ENCODE results near the gene CFH. TPM values are rescaled to one million over a fixed set of nuclear protein-coding genes. Genes with fewer than 3 reads are reported as not detected.
"Not testable (repeated sequence)": the region's sequence is repeated elsewhere in the genome, so short reads cannot be mapped to it uniquely, and the experiment has no call there.

The CFH gene
- total RNA-seq, 1 experiment from 2014 or later: 26.1 TPM

- no TSS peak for BruUV-seq (replicated peaks)
- H3K4me3 Mint-ChIP-seq (ENCODE audit: low read depth, unreplicated experiment): no peak overlapping the region
- peaks cover 8% of the 10 kb centered on the region for H3K4me1 Mint-ChIP-seq (ENCODE audit: low read depth, unreplicated experiment)
- no peak overlapping the region for H3K27ac Mint-ChIP-seq (ENCODE audit: unreplicated experiment)
- intact Hi-C loops (cut with micrococcal nuclease; ENCODE audit: unreplicated experiment): no loop called here
- no peaks in the 10 kb centered on the region for H3K27me3 Mint-ChIP-seq (ENCODE audit: unreplicated experiment)
- no peaks in the 10 kb centered on the region for H3K36me3 Mint-ChIP-seq (ENCODE audit: insufficient read depth, unreplicated experiment)
- TF ChIP-seq CTCF (IDR thresholded peaks at IDR 0.05; ENCODE audit: unreplicated experiment): no peak
- no peak for DNase-seq
- peaks cover 12% of the 10 kb centered on the region for H3K9me3 Mint-ChIP-seq (ENCODE audit: low read depth, unreplicated experiment)
- CTCF ChIA-PET: no interaction called here
Measured at GRCh38 chr1:196738730-196739129, 86.9 kb downstream of the CFH start.

- H3K9me3 Mint-ChIP-seq (ENCODE audit: low read depth, unreplicated experiment); H3K27ac Mint-ChIP-seq (ENCODE audit: unreplicated experiment); H3K36me3 Mint-ChIP-seq (ENCODE audit: insufficient read depth, unreplicated experiment); BruUV-seq (replicated peaks); CTCF ChIA-PET; H3K4me3 Mint-ChIP-seq (ENCODE audit: low read depth, unreplicated experiment); DNase-seq; H3K27me3 Mint-ChIP-seq (ENCODE audit: unreplicated experiment); H3K4me1 Mint-ChIP-seq (ENCODE audit: low read depth, unreplicated experiment): not testable (repeated sequence)
- peak; percentile 52 for TF ChIP-seq CTCF (IDR thresholded peaks at IDR 0.05; ENCODE audit: unreplicated experiment)
- intact Hi-C loops (cut with micrococcal nuclease; ENCODE audit: unreplicated experiment): loop anchor here (2.0 to 10.0 kb wide), 4 partner anchors 114 to 614 kb away; partner anchors contain the start of genes ASPM and F13B
Measured at GRCh38 chr1:196743244-196743643, 91.4 kb downstream of the CFH start.

- H3K36me3 Mint-ChIP-seq (ENCODE audit: insufficient read depth, unreplicated experiment); H3K4me1 Mint-ChIP-seq (ENCODE audit: low read depth, unreplicated experiment); H3K9me3 Mint-ChIP-seq (ENCODE audit: low read depth, unreplicated experiment); DNase-seq; CTCF ChIA-PET; H3K27ac Mint-ChIP-seq (ENCODE audit: unreplicated experiment); H3K27me3 Mint-ChIP-seq (ENCODE audit: unreplicated experiment); BruUV-seq (replicated peaks); H3K4me3 Mint-ChIP-seq (ENCODE audit: low read depth, unreplicated experiment): not testable (repeated sequence)
- intact Hi-C loops (cut with micrococcal nuclease; ENCODE audit: unreplicated experiment): loop anchor here (10.0 kb wide), 1 partner anchor 80 kb away; no protein-coding TSS in a partner anchor
Measured at GRCh38 chr1:196765019-196765740, 113.3 kb downstream of the CFH start.

- H3K4me1 Mint-ChIP-seq (ENCODE audit: low read depth, unreplicated experiment); H3K27ac Mint-ChIP-seq (ENCODE audit: unreplicated experiment); DNase-seq; H3K36me3 Mint-ChIP-seq (ENCODE audit: insufficient read depth, unreplicated experiment); BruUV-seq (replicated peaks); H3K9me3 Mint-ChIP-seq (ENCODE audit: low read depth, unreplicated experiment); CTCF ChIA-PET; H3K4me3 Mint-ChIP-seq (ENCODE audit: low read depth, unreplicated experiment); H3K27me3 Mint-ChIP-seq (ENCODE audit: unreplicated experiment): not testable (repeated sequence)
- intact Hi-C loops (cut with micrococcal nuclease; ENCODE audit: unreplicated experiment): loop anchor here (10.0 kb wide), 1 partner anchor 75 kb away; no protein-coding TSS in a partner anchor
Measured at GRCh38 chr1:196769823-196770222, 118.0 kb downstream of the CFH start.

- intact Hi-C loops (cut with micrococcal nuclease; ENCODE audit: unreplicated experiment): no loop called here
- Mint-ChIP-seq H3K4me3 (ENCODE audit: low read depth, unreplicated experiment) (no peak overlapping the region), H3K9me3 (ENCODE audit: low read depth, unreplicated experiment) (no peaks in the 10 kb centered on the region), H3K27me3 (ENCODE audit: unreplicated experiment) (no peaks in the 10 kb centered on the region), H3K27ac (ENCODE audit: unreplicated experiment) (no peak overlapping the region), H3K4me1 (ENCODE audit: low read depth, unreplicated experiment) (no peaks in the 10 kb centered on the region), H3K36me3 (ENCODE audit: insufficient read depth, unreplicated experiment) (no peaks in the 10 kb centered on the region)
- DNase-seq: no peak
- TF ChIP-seq CTCF (IDR thresholded peaks at IDR 0.05; ENCODE audit: unreplicated experiment): no peak
- BruUV-seq (replicated peaks): no TSS peak
- CTCF ChIA-PET: no interaction called here
Measured at GRCh38 chr1:196773713-196774112, 121.9 kb downstream of the CFH start.

All from Calu3 (cell line).